Subcutaneous adipose tissue (tissue), 4 donors: ENCODE data around the gene PTPRN2. TPM values are rescaled to one million over a fixed set of nuclear protein-coding genes. Genes with fewer than 3 reads are reported as not detected.

Source experiments
- CTCF ChIP-seq: fragments of 450-650 bp; IDR thresholded peaks from one replicate; pipeline ENCODE4 v1.5.1; 2016; ENCODE audit warnings: low read depth, mild to moderate bottlenecking, control low read depth, antibody characterized with exemption, moderate library complexity
- total RNA-seq, 4 donors: library from RNA; depleted of rRNA; stranded (reverse); fragments of >200 nt; gene quantifications; one replicate each; pipeline ENCODE4 v1.1.0, GENCODE V29; 2016

PTPRN2 gene
- total RNA-seq, 4 donors from 2014 or later: 2.0 to 4.6 (median 3.7) TPM

DNA sequence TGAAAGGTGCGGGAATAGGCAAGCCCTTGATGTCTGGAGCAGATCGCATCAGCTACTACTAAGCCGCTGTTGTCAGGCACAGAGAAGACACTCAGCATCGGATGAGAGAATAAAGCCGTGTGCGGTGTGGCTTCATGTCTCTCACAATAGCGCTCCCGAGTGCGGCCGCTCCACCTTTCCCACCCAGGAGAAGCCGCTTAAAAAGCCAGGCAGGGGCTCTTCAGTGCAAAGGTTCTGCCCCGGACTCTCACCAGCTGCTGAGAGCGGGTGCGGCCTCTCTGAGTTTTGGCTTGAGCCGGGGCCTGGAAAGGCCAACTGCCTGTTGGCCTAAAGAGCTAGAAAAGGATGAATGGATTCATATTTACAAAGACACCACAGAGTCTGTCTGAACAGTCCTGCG is 650.2 kb downstream of the PTPRN2 start:
- no peak for TF ChIP-seq CTCF

DNA sequence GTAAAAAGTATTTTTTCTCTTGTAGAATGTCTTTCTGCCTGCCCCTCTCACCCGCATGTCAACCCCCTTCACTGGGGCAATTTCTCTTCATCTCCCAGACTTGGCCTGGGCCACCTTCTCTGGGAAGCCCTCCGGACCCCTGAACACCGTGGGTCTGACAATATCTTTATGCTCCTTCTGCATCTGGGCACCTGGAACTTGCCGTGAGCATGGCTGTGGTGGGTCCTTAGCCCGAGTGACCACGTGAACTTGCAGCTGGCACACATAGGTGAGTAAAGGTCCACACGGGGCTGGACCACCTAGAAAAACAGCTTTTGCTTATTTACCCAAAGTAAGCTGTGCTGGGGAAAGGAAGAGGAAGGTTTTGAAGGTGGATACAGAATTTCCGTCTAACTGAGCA is 650.6 kb downstream of the PTPRN2 start:
- no peak for TF ChIP-seq CTCF

- no peak for TF ChIP-seq CTCF
These were observed 655.0 kb downstream of the PTPRN2 start for GRCh38 chr7:157932498-157933218.

- TF ChIP-seq CTCF: no peak
These were observed 656.6 kb downstream of the PTPRN2 start for GRCh38 chr7:157930926-157931466.

GRCh38 chr7:157930441-157930840 is 657.2 kb downstream of the PTPRN2 start:
- no peak for TF ChIP-seq CTCF

GRCh38 chr7:157929671-157930070 is 658.0 kb downstream of the PTPRN2 start:
- TF ChIP-seq CTCF: no peak

GRCh38 chr7:157928808-157929425 is 658.7 kb downstream of the PTPRN2 start:
- TF ChIP-seq CTCF: no peak
